ENCODE measurements around the gene MBOAT7. TPM values are rescaled to one million over a fixed set of nuclear protein-coding genes. Genes with fewer than 3 reads are reported as not detected.

The MBOAT7 gene
- polyA plus RNA-seq, 1 donor (not counting 4 experiments of a cell fraction or from before 2014, with no cell fraction given), result 41.3 TPM

GRCh38 chr19:54142166-54142780 is 47.1 kb downstream of the MBOAT7 start:
- H4K20me1 ChIP-seq (ENCODE audit: control insufficient read depth, extremely low read depth, insufficient read depth, low read length), result peaks cover 12% of the 10 kb centered on the region
- H3K9me3 ChIP-seq (ENCODE audit: control insufficient read depth, low read depth, low read length), result no peaks in the 10 kb centered on the region
- H3K4me2 ChIP-seq (ENCODE audit: control insufficient read depth, extremely low read depth, insufficient read depth, low read depth, low read length), result no peak overlapping the region
- H3K27me3 ChIP-seq (ENCODE audit: control insufficient read depth, extremely low read depth, insufficient read depth, low read length), result no peaks in the 10 kb centered on the region
- H3K36me3 ChIP-seq (ENCODE audit: control insufficient read depth in 2 of 2, extremely low read depth in 1 of 2, insufficient read depth in 2 of 2, low read length in 2 of 2), result peaks cover 46 to 47% of the 10 kb centered on the region in 2 experiments
- H2AFZ ChIP-seq (ENCODE audit: control insufficient read depth, low read length), result no peak overlapping the region
- no peaks in the 10 kb centered on the region for H3K9me1 ChIP-seq (ENCODE audit: control insufficient read depth, extremely low read depth, insufficient read depth, low read length)
- H3K4me3 ChIP-seq (ENCODE audit: control insufficient read depth in 2 of 3, extremely low read depth in 1 of 3, insufficient read depth in 2 of 3, low read depth in 1 of 3, low read length in 3 of 3), result no peak overlapping the region
- no peak overlapping the region for H3K27ac ChIP-seq (ENCODE audit: control insufficient read depth, insufficient read depth, low read length)
- DNase-seq (ENCODE audit: low read depth, low spot score) (no peak), FAIRE-seq (no peak)
- H3K79me2 ChIP-seq (ENCODE audit: control insufficient read depth, insufficient read depth, low read length), result peaks cover 50% of the 10 kb centered on the region
- no peak for TF ChIP-seq EZH2 (IDR thresholded peaks at IDR 0.05; ENCODE audit: low read length)
- TF ChIP-seq CTCF (optimal IDR thresholded peaks at IDR 0.05 in 1 of 3, IDR thresholded peaks at IDR 0.05 in 1 of 3, conservative IDR thresholded peaks at IDR 0.05 in 1 of 3; ENCODE audit: extremely low read depth in 1 of 3, insufficient read depth in 2 of 3, low read length in 3 of 3), result no peak
- dilution Hi-C loops (cut with MboI; ENCODE audit: extremely low pct_ligation_motif_present, low sequenced_read_pairs), result no loop called here
- no peak overlapping the region for H3K9ac ChIP-seq (ENCODE audit: control insufficient read depth, extremely low read depth, insufficient read depth, low read length)
- H3K4me1 ChIP-seq (ENCODE audit: control insufficient read depth, extremely low read depth, insufficient read depth, low read length), result peaks cover 5% of the 10 kb centered on the region

- Histone ChIP-seq H3K9ac (ENCODE audit: control insufficient read depth, extremely low read depth, insufficient read depth, low read length) (no peak overlapping the region), H3K27me3 (ENCODE audit: control insufficient read depth, extremely low read depth, insufficient read depth, low read length) (no peaks in the 10 kb centered on the region), H3K27ac (ENCODE audit: control insufficient read depth, insufficient read depth, low read length) (no peak overlapping the region), H3K9me1 (ENCODE audit: control insufficient read depth, extremely low read depth, insufficient read depth, low read length) (no peaks in the 10 kb centered on the region), H3K4me3 (ENCODE audit: control insufficient read depth in 2 of 3, extremely low read depth in 1 of 3, insufficient read depth in 2 of 3, low read depth in 1 of 3, low read length in 3 of 3) (no peak overlapping the region), H3K4me1 (ENCODE audit: control insufficient read depth, extremely low read depth, insufficient read depth, low read length) (peaks cover 5% of the 10 kb centered on the region), H3K4me2 (ENCODE audit: control insufficient read depth, extremely low read depth, insufficient read depth, low read depth, low read length) (no peak overlapping the region), H3K36me3 (ENCODE audit: control insufficient read depth in 2 of 2, extremely low read depth in 1 of 2, insufficient read depth in 2 of 2, low read length in 2 of 2) (peaks cover 40 to 42% of the 10 kb centered on the region in 2 experiments), H4K20me1 (ENCODE audit: control insufficient read depth, extremely low read depth, insufficient read depth, low read length) (peaks cover 12% of the 10 kb centered on the region), H2AFZ (ENCODE audit: control insufficient read depth, low read length) (no peak overlapping the region), H3K9me3 (ENCODE audit: control insufficient read depth, low read depth, low read length) (no peaks in the 10 kb centered on the region), H3K79me2 (ENCODE audit: control insufficient read depth, insufficient read depth, low read length) (peaks cover 50% of the 10 kb centered on the region)
- FAIRE-seq (no peak), DNase-seq (ENCODE audit: low read depth, low spot score) (no peak)
- dilution Hi-C loops (cut with MboI; ENCODE audit: extremely low pct_ligation_motif_present, low sequenced_read_pairs), result no loop called here
- TF ChIP-seq EZH2 (IDR thresholded peaks at IDR 0.05; ENCODE audit: low read length), result no peak
- TF ChIP-seq CTCF (optimal IDR thresholded peaks at IDR 0.05 in 1 of 3, IDR thresholded peaks at IDR 0.05 in 1 of 3, conservative IDR thresholded peaks at IDR 0.05 in 1 of 3; ENCODE audit: extremely low read depth in 1 of 3, insufficient read depth in 2 of 3, low read length in 3 of 3), result no peak
These were observed 48.0 kb downstream of the MBOAT7 start for GRCh38 chr19:54141356-54141755.

All from keratinocyte (primary cell).